CD4-positive, alpha-beta memory T cell (primary cell): Measurements from ENCODE around the gene SRRM4. TPM values are rescaled to one million over a fixed set of nuclear protein-coding genes. Genes with fewer than 3 reads are reported as not detected.

Experiments
- CTCF ChIA-PET: fragments of 350-600 bp; sonication (Branson Sonifier 250); formaldehyde crosslinking; loops from one replicate; lab custom pipeline; 2021; ENCODE audit warnings: inconsistent platforms; ENCODE audit not compliant: partially characterized antibody; lab: Charles Lee
- POLR2A ChIA-PET: fragments of 350-600 bp; sonication (Branson Sonifier 250); formaldehyde crosslinking; loops from one replicate; lab custom pipeline; 2021; ENCODE audit not compliant: partially characterized antibody; lab: Charles Lee
- DNase-seq, 5 donors: peaks; one replicate each; pipeline versions ENCODE4 v3.0.0 to v3.0.0-alpha.2; 2020 to 2022; ENCODE audit warnings: mixed read lengths in 1 of 5
- H3K27ac ChIP-seq: one replicate; pipeline ENCODE4 v1.7.0; 2013; ENCODE audit warnings: low read depth, low read length
- H3K27me3 ChIP-seq: 2 replicates; pipeline ENCODE4 v1.7.0; 2013; ENCODE audit warnings: mild to moderate bottlenecking, low read length, moderate library complexity; ENCODE audit not compliant: insufficient read depth
- H3K36me3 ChIP-seq: 2 replicates; pipeline ENCODE4 v1.7.0; 2013; ENCODE audit warnings: mild to moderate bottlenecking, low read length, moderate library complexity; ENCODE audit not compliant: insufficient read depth
- H3K4me1 ChIP-seq: 2 replicates; pipeline ENCODE4 v1.7.0; 2013; ENCODE audit warnings: mild to moderate bottlenecking, low read length, moderate library complexity; ENCODE audit not compliant: insufficient read depth
- H3K4me3 ChIP-seq, 2 donors: one replicate each; pipeline ENCODE4 v1.7.0; 2013; ENCODE audit warnings: low read length in 2 of 2, mild to moderate bottlenecking in 1 of 2
- H3K9me3 ChIP-seq, 2 donors: one replicate each; pipeline ENCODE4 v1.7.0; 2013; ENCODE audit warnings: low read length in 2 of 2, control low read depth in 1 of 2; ENCODE audit not compliant: control insufficient read depth in 1 of 2
- H3K27ac Mint-ChIP-seq, 7 donors: one replicate each; pipeline ENCODE4 v1.8.0; 2020 to 2021; ENCODE audit warnings: mixed read lengths in 7 of 7, mild to moderate bottlenecking in 6 of 7, inconsistent platforms in 3 of 7, moderate library complexity in 3 of 7
- H3K27me3 Mint-ChIP-seq, 2 donors: one replicate each; pipeline ENCODE4 v1.8.0; 2020 to 2021; ENCODE audit warnings: mixed read lengths in 2 of 2
- H3K36me3 Mint-ChIP-seq, 2 donors: one replicate each; pipeline ENCODE4 v1.8.0; 2020 to 2021; ENCODE audit warnings: mixed read lengths in 2 of 2, inconsistent platforms in 1 of 2, mild to moderate bottlenecking in 1 of 2
- H3K4me1 Mint-ChIP-seq, 4 donors: one replicate each; pipeline ENCODE4 v1.8.0; 2020 to 2021; ENCODE audit warnings: mixed read lengths in 4 of 4, mild to moderate bottlenecking in 1 of 4
- H3K4me3 Mint-ChIP-seq, 8 donors: one replicate each; pipeline ENCODE4 v1.8.0; 2020 to 2021; ENCODE audit warnings: mixed read lengths in 8 of 8, mild to moderate bottlenecking in 7 of 8, moderate library complexity in 6 of 8, inconsistent platforms in 3 of 8
- H3K9me3 Mint-ChIP-seq, 8 donors: one replicate each; pipeline ENCODE4 v1.8.0; 2020 to 2021; ENCODE audit warnings: mixed read lengths in 8 of 8, mild to moderate bottlenecking in 5 of 8, inconsistent platforms in 3 of 8, moderate library complexity in 1 of 8
- intact Hi-C: fragments of 100-400 bp; cut with micrococcal nuclease; formaldehyde crosslinking; loops from one replicate; pipeline ENCODE4 v1.15.1; 2023
- polyA plus RNA-seq, 2 donors: library from polyadenylated mRNA; unstranded; fragments of 300-500 nt; fragmentation: Illumina TruSeq; gene quantifications; one replicate each; pipeline ENCODE4 v1.2.3, GENCODE V29; 2021
- total RNA-seq, 2 experiments: library from RNA; stranded (reverse); gene quantifications; one replicate each; pipeline ENCODE4 v1.2.3, GENCODE V29; 2021

Gene SRRM4
- total and polyA plus RNA-seq, 4 experiments from 2014 or later, result not detected

GRCh38 chr12:119182701-119183493 lies 201.6 kb downstream of the SRRM4 start:
- Histone ChIP-seq H3K4me1 (no peaks in the 10 kb centered on the region), H3K4me3 (no peak overlapping the region), H3K27me3 (no peaks in the 10 kb centered on the region), H3K9me3 (no peaks in the 10 kb centered on the region), H3K36me3 (no peaks in the 10 kb centered on the region), H3K27ac (no peak overlapping the region)
- Mint-ChIP-seq H3K9me3 (peaks cover 0 to 2% (median 0%) of the 10 kb centered on the region in 8 donors), H3K27ac (peak overlapping the region in 1 of 7 donors; percentile 41), H3K4me1 (no peaks in the 10 kb centered on the region), H3K4me3 (no peak overlapping the region), H3K27me3 (peaks cover 3 to 4% of the 10 kb centered on the region in 2 donors), H3K36me3 (no peaks in the 10 kb centered on the region)
- ChIA-PET CTCF (no interaction called here), POLR2A (no interaction called here)
- intact Hi-C loops, result no loop called here
- no peak for DNase-seq

DNA sequence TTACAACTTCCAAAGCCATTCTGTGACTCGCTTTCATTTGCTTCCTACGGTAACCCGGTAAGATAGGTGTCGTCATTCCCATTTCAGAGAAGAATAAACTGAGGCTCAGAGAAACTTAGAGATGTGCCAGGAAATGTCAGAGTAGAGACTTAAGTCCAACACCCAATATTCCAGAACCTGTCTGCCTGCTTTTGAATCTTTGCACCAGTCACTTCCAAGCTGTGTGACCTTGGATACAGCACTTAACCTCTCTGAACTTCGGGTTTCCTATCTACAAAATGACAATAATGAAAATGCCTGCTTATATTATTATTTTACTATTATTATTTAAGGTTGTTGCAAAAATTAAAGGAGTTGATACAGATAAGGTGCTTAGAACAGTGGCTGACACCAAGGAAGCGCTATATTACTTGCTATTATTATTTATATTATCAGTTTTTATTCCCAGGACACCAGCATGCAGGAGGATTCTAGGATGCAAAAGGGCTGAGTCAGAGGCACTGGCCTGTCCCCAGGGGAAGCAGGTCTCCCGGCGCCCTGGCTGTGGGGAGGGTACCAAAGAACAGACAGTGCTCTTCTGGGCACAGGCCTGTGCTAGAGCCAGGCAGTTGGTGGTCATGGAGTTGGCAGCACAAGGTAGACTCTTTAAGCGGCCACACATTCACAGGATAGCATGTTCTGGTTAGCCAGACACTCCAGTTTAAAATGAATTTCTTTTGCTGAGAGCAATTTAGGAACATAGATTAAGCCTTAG lies 202.8 kb downstream of the SRRM4 start:
- H3K36me3 ChIP-seq, result no peaks in the 10 kb centered on the region
- Mint-ChIP-seq H3K9me3 (peaks cover 0 to 1% (median 0%) of the 10 kb centered on the region in 8 donors), H3K36me3 (no peaks in the 10 kb centered on the region), H3K4me1 (no peaks in the 10 kb centered on the region), H3K4me3 (no peak overlapping the region), H3K27me3 (peaks cover 0 to 1% of the 10 kb centered on the region in 2 donors), H3K27ac (no peak overlapping the region)
- no peak overlapping the region for H3K27ac ChIP-seq
- ChIA-PET POLR2A (no interaction called here), CTCF (no interaction called here)
- no peaks in the 10 kb centered on the region for H3K4me1 ChIP-seq
- intact Hi-C loops, result no loop called here
- DNase-seq, result no peak
- no peaks in the 10 kb centered on the region for H3K9me3 ChIP-seq
- H3K4me3 ChIP-seq, result no peak overlapping the region
- H3K27me3 ChIP-seq, result no peaks in the 10 kb centered on the region

DNA sequence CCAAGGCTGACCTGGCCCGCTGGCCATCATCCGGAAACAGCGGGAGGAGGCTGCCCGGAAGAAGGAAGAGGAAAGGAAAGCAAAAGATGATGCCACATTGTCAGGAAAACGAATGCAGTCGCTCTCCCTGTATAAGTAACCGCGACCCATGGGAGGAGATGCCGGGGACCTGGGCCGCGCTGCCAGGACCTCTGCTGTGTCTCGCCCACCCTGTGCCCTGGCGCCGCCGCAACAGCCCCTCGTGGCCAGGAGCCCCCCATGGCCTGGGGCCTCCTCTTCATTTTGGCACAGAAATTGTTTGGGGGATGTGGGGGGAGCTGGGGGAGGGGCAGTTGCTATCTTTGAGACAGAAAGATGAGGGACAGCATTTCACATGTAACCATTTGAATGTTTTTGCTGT lies 213.9 kb downstream of the SRRM4 start:
- Histone ChIP-seq H3K4me1 (no peaks in the 10 kb centered on the region), H3K27ac (no peak overlapping the region), H3K27me3 (no peaks in the 10 kb centered on the region), H3K9me3 (no peaks in the 10 kb centered on the region), H3K36me3 (no peaks in the 10 kb centered on the region), H3K4me3 (no peak overlapping the region)
- no peak overlapping the region for H3K4me3 Mint-ChIP-seq
- POLR2A ChIA-PET, result no interaction called here
- peaks cover 0 to 5% (median 1%) of the 10 kb centered on the region in 8 donors for H3K9me3 Mint-ChIP-seq
- no peak for DNase-seq
- intact Hi-C loops, result no loop called here
- no peaks in the 10 kb centered on the region for H3K4me1 Mint-ChIP-seq
- peaks cover 0 to 1% of the 10 kb centered on the region in 2 donors for H3K27me3 Mint-ChIP-seq
- H3K27ac Mint-ChIP-seq, result peak overlapping the region in 1 of 7 donors; percentile 43
- no peaks in the 10 kb centered on the region for H3K36me3 Mint-ChIP-seq
- CTCF ChIA-PET, result no interaction called here

GRCh38 chr12:119198440-119198839 lies 217.1 kb downstream of the SRRM4 start:
- CTCF ChIA-PET, result interaction anchor here (0.7 kb wide), 1 partner anchor 160 kb away, joined by 3 read pairs; no protein-coding TSS in a partner anchor
- Mint-ChIP-seq H3K27ac (no peak overlapping the region), H3K36me3 (no peaks in the 10 kb centered on the region), H3K4me1 (no peaks in the 10 kb centered on the region), H3K9me3 (peaks cover 0 to 5% (median 1%) of the 10 kb centered on the region in 8 donors), H3K27me3 (peaks cover 0 to 1% of the 10 kb centered on the region in 2 donors), H3K4me3 (no peak overlapping the region)
- Histone ChIP-seq H3K36me3 (no peaks in the 10 kb centered on the region), H3K4me3 (no peak overlapping the region), H3K9me3 (no peaks in the 10 kb centered on the region), H3K27ac (no peak overlapping the region), H3K27me3 (no peaks in the 10 kb centered on the region), H3K4me1 (no peaks in the 10 kb centered on the region)
- DNase-seq, result no peak
- intact Hi-C loops, result no loop called here
- POLR2A ChIA-PET, result no interaction called here

GRCh38 chr12:119200601-119201000 lies 219.3 kb downstream of the SRRM4 start:
- H3K27me3 Mint-ChIP-seq, result peaks cover 0 to 4% of the 10 kb centered on the region in 2 donors
- H3K9me3 ChIP-seq, result no peaks in the 10 kb centered on the region
- no peaks in the 10 kb centered on the region for H3K36me3 ChIP-seq
- no peaks in the 10 kb centered on the region for H3K27me3 ChIP-seq
- H3K27ac Mint-ChIP-seq, result no peak overlapping the region
- no peaks in the 10 kb centered on the region for H3K4me1 ChIP-seq
- ChIA-PET POLR2A (no interaction called here), CTCF (no interaction called here)
- H3K4me3 Mint-ChIP-seq, result no peak overlapping the region
- no peak overlapping the region for H3K27ac ChIP-seq
- no peak overlapping the region for H3K4me3 ChIP-seq
- H3K4me1 Mint-ChIP-seq, result no peaks in the 10 kb centered on the region
- intact Hi-C loops, result no loop called here
- H3K36me3 Mint-ChIP-seq, result no peaks in the 10 kb centered on the region
- H3K9me3 Mint-ChIP-seq, result peaks cover 0 to 2% (median 0%) of the 10 kb centered on the region in 8 donors
- DNase-seq, result no peak

DNA sequence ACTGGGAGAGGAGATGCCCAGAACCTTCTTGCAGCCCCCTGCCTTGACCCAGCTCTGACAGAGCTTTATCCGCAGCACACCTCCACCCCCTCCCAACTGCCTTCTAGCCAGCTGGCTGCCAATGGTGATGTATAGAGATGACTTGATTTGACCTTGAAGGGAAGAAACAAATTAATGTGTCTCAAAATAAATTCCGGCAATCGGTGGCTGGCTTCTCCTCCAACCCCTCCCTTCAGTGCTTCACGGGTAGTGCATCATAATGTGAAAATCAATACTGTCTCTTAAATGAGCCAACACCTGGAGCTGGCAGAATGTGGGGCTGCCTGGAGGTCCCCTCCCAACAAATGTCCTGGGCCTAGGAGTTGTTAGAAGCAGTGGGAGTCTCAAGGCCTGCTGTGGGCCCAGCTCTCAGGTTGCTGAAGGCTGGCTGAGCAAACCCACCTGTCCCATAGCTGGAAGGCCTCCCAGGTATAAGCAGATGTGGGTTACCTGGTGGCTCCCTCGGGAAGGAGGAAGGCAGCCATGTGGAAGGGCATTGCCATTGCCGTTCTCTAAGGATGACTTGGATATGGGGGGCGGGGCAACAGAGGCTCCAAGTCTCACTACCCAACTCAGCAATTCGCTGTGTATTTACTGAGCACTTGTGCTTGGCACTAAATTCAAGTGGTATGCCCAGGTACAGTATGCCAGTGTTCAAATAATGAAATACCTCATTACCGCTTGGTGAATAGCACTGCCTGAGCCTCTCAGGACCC lies 220.6 kb downstream of the SRRM4 start:
- POLR2A ChIA-PET, result no interaction called here
- H3K36me3 ChIP-seq, result no peaks in the 10 kb centered on the region
- H3K9me3 ChIP-seq, result no peaks in the 10 kb centered on the region
- H3K4me1 Mint-ChIP-seq, result no peaks in the 10 kb centered on the region
- H3K27me3 ChIP-seq, result no peaks in the 10 kb centered on the region
- peaks cover 0 to 2% (median 0%) of the 10 kb centered on the region in 8 donors for H3K9me3 Mint-ChIP-seq
- H3K4me1 ChIP-seq, result no peaks in the 10 kb centered on the region
- H3K36me3 Mint-ChIP-seq, result no peaks in the 10 kb centered on the region
- no peak overlapping the region for H3K4me3 Mint-ChIP-seq
- DNase-seq, result no peak
- CTCF ChIA-PET, result no interaction called here
- no peak overlapping the region for H3K4me3 ChIP-seq
- intact Hi-C loops, result no loop called here
- peaks cover 0 to 4% of the 10 kb centered on the region in 2 donors for H3K27me3 Mint-ChIP-seq
- no peak overlapping the region for H3K27ac ChIP-seq
- H3K27ac Mint-ChIP-seq, result no peak overlapping the region

DNA sequence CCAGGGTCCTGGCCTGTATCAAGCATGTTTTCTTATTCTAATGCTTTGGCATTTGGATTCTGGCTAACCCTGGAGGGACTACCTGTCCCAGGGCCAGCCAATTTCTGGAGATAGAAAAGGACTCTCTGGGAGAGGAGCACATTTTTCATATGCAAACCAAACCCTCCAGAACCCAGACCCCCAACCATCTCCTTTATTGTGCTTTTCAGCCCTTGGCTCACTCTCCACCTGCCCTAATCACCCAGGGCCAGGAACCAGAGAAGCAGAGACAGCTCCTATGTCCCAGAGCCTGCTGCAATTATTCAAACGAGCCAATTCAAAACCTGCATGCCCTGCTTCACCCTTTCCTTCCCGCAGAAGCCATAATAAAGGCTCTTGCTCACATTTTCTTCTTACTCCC lies 221.2 kb downstream of the SRRM4 start:
- no peak for DNase-seq

More for the DNA sequence above, 221.2 kb downstream of the SRRM4 start:
- Mint-ChIP-seq H3K4me3 (no peak overlapping the region), H3K9me3 (peaks cover 0 to 2% (median 0%) of the 10 kb centered on the region in 8 donors), H3K4me1 (no peaks in the 10 kb centered on the region), H3K36me3 (no peaks in the 10 kb centered on the region), H3K27me3 (peaks cover 0 to 4% of the 10 kb centered on the region in 2 donors), H3K27ac (no peak overlapping the region)
- no peaks in the 10 kb centered on the region for H3K4me1 ChIP-seq
- H3K36me3 ChIP-seq, result no peaks in the 10 kb centered on the region
- no peaks in the 10 kb centered on the region for H3K9me3 ChIP-seq
- ChIA-PET CTCF (no interaction called here), POLR2A (no interaction called here)
- H3K27ac ChIP-seq, result no peak overlapping the region
- no peak overlapping the region for H3K4me3 ChIP-seq
- intact Hi-C loops, result no loop called here
- H3K27me3 ChIP-seq, result no peaks in the 10 kb centered on the region
